ENCODE measurements around the gene YEATS2. TPM values are rescaled to one million over a fixed set of nuclear protein-coding genes. Genes with fewer than 3 reads are reported as not detected.

YEATS2 gene
- total and polyA plus RNA-seq, 8 donors: 28.4 to 48.8 (median 44.1) TPM

GRCh38 chr3:183728204-183728603 is 30.6 kb downstream of the YEATS2 start:
- intact Hi-C loops (cut with DNase I): no loop called here
- Histone ChIP-seq H3K36me3 (peaks cover 0 to 98% of the 10 kb centered on the region in 2 donors), H3K9me3 (no peaks in the 10 kb centered on the region), H3K27ac (no peak overlapping the region), H3K27me3 (no peaks in the 10 kb centered on the region), H3K4me1 (no peaks in the 10 kb centered on the region), H3K4me3 (no peak overlapping the region)
- TF ChIP-seq CTCF (IDR thresholded peaks at IDR 0.05): no peak
- no peak for DNase-seq
- no peak for ATAC-seq

GRCh38 chr3:183730361-183730760 is 32.8 kb downstream of the YEATS2 start:
- DNase-seq (no peak), ATAC-seq (no peak)
- no peaks in the 10 kb centered on the region for H3K4me1 ChIP-seq
- peaks cover 0 to 95% of the 10 kb centered on the region in 2 donors for H3K36me3 ChIP-seq
- intact Hi-C loops (cut with DNase I): no loop called here
- no peak overlapping the region for H3K27ac ChIP-seq
- no peak for TF ChIP-seq CTCF (IDR thresholded peaks at IDR 0.05)
- H3K4me3 ChIP-seq: no peak overlapping the region
- no peaks in the 10 kb centered on the region for H3K27me3 ChIP-seq
- no peaks in the 10 kb centered on the region for H3K9me3 ChIP-seq

- H3K4me1 ChIP-seq: no peaks in the 10 kb centered on the region
- DNase-seq (no peak), ATAC-seq (no peak)
- intact Hi-C loops (cut with DNase I): no loop called here
- no peak overlapping the region for H3K27ac ChIP-seq
- H3K27me3 ChIP-seq: no peaks in the 10 kb centered on the region
- no peaks in the 10 kb centered on the region for H3K9me3 ChIP-seq
- H3K36me3 ChIP-seq: peaks cover 0 to 95% of the 10 kb centered on the region in 2 donors
- TF ChIP-seq CTCF (IDR thresholded peaks at IDR 0.05): no peak
- H3K4me3 ChIP-seq: no peak overlapping the region
Observed at GRCh38 chr3:183731611-183732010, 34.0 kb downstream of the YEATS2 start.

GRCh38 chr3:183733553-183733952 is 36.0 kb downstream of the YEATS2 start:
- intact Hi-C loops (cut with DNase I): no loop called here
- Histone ChIP-seq H3K4me3 (no peak overlapping the region), H3K27ac (no peak overlapping the region), H3K4me1 (no peaks in the 10 kb centered on the region), H3K9me3 (no peaks in the 10 kb centered on the region), H3K36me3 (peaks cover 0 to 91% of the 10 kb centered on the region in 2 donors), H3K27me3 (no peaks in the 10 kb centered on the region)
- no peak for DNase-seq
- no peak for TF ChIP-seq CTCF (IDR thresholded peaks at IDR 0.05)
- no peak for ATAC-seq

- no peak overlapping the region for H3K27ac ChIP-seq
- intact Hi-C loops (cut with DNase I): no loop called here
- DNase-seq (no peak), ATAC-seq (no peak)
- no peak for TF ChIP-seq CTCF (IDR thresholded peaks at IDR 0.05)
- peaks cover 0 to 78% of the 10 kb centered on the region in 2 donors for H3K36me3 ChIP-seq
- H3K4me3 ChIP-seq: no peak overlapping the region
- H3K27me3 ChIP-seq: no peaks in the 10 kb centered on the region
- H3K9me3 ChIP-seq: no peaks in the 10 kb centered on the region
- H3K4me1 ChIP-seq: no peaks in the 10 kb centered on the region
Observed at GRCh38 chr3:183734750-183735494, 37.3 kb downstream of the YEATS2 start.
